Left lobe of liver (tissue), 2 donors: ENCODE results near the gene GSS. TPM values are rescaled to one million over a fixed set of nuclear protein-coding genes. Genes with fewer than 3 reads are reported as not detected.

Experiments used
- ATAC-seq: fragments of 200-7000 bp; cut with Tn5 transposase; one replicate; pipeline ENCODE4 v1.9.1; 2020; ENCODE audit warnings: mild to moderate bottlenecking, moderate library complexity
- DNase-seq: peaks from one replicate; pipeline ENCODE4 v3.0.0-alpha.2; 2020; ENCODE audit warnings: low spot score
- total RNA-seq: library from RNA; stranded (reverse); gene quantifications from one replicate; pipeline ENCODE4 v1.2.1, GENCODE V29; 2021
- donor health status: DM: no; HTN: no; CAD: no; lungs with moderate emphysema.
- donor health status: DM: no; HTN: yes; CAD: no.

Gene GSS
- total RNA-seq, 1 donor from 2014 or later, result 29.2 TPM

DNA sequence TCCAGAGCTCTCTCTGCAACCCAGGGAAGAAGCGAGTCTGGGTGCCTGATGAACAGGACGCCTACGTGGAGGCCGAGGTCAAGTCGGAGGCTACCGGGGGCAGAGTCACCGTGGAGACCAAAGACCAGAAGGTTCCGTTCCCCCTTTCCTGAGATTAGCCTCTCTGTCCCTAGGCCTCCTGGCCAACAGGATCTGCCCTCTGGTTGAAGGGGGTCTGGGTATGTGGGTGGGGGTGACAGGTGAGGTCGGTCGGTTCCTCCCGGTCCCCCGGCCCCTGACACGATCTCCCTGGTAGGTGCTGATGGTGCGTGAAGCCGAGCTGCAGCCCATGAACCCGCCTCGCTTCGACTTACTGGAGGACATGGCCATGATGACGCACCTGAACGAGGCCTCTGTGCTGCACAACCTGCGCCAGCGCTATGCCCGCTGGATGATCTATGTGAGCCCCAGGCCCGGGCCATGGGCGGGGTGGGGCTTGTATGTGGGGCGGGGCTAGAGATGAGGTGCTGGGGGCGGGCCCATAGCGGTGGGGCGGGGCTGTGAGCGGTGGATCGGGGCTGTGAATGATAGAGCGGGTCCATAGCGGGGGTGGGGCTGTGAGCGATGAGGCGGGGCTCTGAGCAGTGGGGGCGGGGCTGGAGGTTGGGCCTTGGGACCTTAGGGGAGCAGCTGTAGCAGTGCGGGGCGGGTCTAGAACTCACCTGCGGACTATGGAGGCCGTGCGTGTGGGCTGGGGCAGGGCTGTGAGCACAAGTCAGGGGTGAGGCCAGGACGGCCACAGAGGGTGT is 24.0 kb upstream of the GSS start:
- no peak for DNase-seq
- no peak for ATAC-seq

DNA sequence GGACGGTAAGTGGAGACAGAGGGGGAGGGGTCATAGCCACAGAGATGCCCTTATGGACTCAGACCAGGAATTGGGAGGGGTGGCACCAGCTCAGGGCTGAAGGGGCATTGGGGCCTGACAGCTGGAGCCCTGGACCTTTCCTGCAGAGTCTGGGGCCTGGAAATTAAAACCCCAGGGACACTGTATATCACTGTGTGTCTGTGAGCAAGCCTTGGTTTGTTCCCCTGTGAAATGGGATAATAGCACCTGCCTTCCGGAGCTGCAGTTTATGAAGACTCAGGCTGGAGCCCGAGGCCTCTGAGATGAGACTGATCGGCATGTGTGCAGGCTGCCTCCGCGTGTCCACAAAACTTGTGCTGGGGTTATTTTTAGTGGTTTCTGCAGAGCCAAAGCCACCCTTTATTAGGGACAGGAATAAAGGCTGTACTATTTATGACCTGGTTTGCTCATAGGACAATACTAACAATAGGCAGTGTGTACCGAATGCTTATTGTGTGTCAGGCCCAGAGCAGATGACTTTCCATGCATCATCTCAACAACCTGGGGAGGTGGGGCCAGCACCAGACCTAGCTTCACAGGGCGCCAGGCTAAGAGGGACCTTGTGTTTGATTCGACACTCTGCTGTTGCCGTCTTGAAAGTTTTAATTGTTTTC is 22.6 kb upstream of the GSS start:
- DNase-seq (no peak), ATAC-seq (no peak)

DNA sequence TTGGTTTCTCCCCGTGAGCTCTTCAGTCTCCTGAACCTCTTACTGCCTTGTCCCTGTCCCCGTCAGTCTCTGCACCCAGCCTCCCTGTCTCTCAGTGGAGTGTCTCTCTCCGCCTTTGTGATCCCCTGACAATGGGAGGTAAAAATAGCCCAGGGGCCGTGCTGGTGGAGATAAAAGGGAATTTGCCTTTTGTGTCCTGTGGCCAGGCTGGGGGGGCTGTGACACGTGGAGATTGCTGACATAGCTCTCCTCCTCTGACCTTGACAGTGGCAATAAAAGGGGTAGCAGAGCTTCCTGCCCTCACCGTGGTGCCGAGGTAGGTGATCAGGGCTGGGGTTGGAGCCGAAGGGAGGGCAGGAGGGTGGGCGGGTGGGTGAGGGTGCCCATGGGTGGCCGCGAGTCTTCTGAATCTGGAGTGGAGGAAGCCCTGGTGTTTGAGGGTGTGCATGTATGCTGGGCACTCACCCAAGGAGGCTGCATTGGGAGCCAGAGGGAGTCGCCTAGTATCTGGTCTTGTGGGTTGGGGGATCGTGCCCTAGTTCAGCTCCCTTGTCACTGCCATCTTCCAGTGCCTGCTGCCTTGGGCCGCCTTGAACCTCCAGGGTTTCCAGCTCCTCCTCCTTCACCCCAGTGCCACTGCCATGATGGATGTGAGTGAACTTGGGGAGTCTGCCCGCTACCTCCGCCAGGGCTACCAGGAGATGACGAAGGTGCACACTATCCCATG is 21.9 kb upstream of the GSS start:
- no peak for DNase-seq
- ATAC-seq, result no peak

DNA sequence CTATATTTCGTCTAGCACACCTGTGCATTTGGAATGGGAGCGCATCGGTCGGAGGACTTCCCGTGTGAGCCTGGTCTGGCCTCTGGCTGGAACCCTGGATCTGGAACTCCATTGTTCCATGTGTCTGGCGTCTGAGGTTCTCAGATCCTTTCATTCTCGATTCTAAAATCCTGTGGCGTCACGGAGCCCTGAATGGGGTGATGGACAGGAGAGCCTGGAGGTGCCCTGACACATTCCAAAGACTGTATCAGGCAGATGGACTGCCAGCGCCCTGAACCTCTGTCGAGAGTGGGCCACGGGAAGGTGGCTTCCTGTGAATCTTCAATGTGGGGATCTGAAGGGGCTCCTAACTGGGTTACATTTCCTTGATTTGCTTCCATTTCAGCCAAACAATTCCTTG is 20.7 kb upstream of the GSS start:
- DNase-seq, result no peak
- ATAC-seq, result no peak

DNA sequence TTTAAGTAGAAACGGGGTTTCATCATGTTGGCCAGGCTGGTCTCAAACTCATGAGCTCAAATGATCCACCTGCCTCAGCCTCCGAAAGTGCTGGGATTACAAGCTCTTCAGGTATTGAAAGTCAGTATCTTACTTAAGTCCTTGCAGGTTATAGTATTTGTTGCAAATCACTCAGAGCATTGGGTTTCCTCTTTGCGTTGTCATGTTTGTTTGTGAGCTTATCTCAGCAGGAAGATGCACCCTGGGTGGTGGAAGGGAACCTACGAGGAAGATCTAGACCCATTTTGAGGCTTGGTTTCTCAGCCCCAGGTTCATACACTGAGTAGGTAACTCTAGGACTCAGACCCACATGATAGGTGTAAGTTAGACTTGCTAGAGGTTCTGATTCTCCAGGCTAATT is 18.6 kb upstream of the GSS start:
- ATAC-seq (no peak), DNase-seq (no peak)

DNA sequence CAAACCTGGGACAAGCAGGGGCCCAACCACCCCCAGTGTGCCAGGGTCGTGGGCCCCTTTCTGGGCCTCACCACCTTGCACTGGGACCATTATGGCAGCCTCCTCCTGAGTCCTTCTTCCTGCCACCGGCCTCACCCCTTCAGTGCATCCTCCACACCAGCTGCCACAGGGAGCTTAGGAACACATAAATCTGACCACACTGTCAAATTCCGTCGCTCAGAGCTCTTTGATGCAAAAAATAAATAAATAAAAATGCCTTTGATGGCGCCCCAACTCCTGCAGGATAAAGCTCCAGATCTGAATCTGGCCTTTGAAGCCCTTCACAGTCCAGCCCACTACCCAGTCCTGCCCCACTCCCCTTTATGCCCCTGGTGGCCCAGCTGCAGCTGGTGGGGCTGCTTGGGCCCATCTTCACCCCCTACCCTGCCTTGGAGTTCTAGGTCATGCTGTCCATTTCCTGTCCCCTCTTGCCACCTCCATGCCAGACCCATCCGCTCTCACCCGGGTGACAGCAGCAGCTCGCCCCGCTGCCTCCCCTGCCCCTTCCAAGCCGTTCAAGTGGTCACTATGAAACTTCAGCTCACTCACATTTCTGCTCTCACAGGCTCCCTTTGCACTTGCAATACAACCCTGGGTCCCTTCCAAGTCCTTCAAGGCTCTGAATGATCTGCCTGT is 16.1 kb upstream of the GSS start:
- ATAC-seq, result no peak
- DNase-seq, result no peak

DNA sequence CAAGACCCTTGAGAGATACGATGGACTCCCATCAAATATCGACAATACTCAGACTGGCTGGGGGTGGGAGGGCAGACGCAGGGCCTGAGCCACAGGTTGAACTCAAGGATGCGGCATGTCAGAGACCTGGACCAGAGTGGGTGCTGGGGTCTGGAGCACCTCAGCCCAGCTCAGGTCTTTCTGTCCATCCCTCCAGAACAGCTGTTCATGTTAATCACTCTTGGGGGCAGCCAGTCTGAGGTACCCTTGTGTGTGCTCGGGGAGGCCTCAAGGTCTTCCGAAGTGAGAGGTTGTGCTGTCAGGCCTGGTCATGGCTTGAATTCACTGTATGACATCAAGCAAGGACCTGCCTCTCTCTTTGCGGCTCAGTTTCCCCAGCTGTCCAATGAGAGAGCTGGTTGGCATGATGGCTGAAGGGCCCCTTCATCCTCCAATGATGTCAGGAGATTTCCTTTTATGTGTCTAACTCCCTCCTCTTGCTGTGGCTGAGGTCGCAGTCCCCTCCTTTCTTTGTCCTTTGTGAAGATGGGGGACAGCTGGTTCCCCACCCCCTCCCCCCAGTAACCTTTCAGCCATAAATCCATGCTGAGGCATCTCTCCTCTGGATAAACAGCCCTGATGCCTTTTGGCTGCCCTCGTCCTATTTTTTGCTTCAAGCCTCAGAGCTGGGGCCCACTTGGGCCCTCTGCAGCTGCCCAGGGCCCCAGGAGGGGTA is 15.4 kb upstream of the GSS start:
- DNase-seq, result no peak
- ATAC-seq, result no peak

DNA sequence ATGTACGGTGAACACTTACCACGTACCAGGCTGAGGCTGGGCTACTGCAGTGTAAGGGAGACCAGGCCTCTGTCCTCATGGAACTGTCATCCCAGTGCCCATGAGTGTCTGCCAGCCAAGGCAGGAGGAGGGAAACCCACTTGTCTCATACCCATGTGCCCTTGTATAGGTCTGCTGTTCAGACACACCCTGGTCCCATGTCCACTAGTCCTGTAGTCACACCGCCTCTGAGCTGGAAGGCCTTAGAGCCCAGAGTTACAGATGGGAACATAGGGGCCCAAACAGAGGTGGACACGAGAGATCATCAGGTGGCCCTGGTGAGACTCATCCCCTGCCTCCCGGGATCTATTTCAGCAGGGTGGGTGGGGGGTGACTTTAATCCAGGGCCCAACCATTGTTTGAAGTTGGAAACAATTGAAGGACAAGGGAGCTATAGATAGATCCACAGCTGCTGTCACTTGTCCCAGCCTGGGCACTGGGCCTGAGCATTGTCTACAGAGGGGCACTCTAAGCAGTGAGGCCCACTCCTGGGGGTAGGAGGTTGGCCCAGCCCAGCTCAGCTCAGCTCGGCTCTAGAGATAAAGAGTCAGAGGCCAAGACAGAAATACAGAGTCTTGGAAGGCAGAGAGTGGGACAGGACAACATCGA is 14.7 kb upstream of the GSS start:
- ATAC-seq (no peak), DNase-seq (no peak)

DNA sequence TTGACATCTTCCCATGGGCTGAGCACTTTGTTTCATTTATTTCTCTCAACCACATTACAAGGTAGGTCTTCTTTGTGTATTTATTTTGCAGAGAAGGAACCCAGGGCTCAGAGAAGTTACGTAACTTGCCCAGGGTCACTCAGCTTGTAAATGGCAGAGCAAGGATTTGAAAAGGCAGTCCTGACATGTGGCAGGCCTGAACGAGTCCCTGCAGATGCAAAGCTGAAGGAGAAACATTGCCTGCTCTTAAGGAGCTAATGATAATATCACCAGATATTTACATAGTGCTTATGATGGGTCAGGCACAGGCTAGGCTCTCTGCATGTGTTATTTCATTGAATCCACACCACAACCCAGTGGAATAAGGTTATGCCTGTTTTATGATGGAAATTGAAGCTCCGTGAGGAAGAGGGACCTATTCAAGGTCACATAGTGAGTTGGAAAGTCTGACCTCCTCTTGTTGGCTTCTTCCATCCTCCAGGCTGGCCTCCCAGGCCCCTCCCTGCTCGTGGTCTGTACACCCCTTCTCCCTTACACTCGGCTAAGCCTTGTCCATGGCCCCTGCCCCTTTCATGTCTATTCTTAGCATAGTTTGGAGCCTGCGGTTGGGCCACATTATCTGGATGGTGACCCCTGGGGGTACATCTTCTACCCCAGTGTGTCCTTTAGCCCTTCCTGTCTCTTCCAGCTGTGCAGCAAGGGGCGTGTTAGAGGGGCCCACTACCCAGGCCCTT is 12.6 kb upstream of the GSS start:
- ATAC-seq (no peak), DNase-seq (no peak)

DNA sequence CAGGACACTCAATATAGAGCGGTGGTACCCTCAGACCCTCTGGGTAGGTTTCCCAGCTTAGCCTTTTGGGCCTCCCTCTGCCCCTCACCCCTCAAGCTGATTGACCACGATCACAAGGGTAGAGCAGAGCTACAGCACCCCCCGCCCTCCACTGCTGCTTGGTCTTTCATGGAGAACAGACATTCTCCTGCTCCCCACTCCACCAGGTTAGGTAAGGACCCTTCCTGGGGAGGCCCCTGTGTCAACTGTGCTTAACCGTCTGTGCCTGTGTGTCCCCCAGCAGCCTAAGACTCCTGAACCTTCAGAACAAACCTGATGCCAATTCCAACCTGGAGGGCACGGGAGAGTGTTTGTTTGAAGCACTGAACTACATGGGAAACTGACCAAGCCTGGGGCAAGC is 11.8 kb upstream of the GSS start:
- DNase-seq (no peak), ATAC-seq (no peak)

DNA sequence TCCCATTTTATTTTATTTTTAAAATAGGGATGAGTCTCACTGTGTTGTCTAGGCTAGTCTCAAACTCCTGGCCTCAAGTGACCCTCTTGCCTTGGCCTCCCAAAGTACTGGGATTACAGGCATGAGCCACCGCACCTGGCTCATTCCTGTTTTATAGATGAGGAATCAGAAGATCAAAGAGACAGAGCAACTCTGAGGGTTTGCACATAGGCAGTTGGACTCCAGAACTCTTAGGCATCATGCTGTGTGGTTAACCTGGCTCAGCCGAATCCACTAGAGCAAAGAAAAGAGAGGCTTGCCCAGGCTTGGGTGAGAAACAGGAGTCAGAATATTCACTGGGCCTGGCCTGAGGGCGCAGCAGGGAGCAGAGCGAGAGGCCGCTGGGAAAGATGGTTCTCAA is 9.4 kb upstream of the GSS start:
- ATAC-seq (no peak), DNase-seq (no peak)

DNA sequence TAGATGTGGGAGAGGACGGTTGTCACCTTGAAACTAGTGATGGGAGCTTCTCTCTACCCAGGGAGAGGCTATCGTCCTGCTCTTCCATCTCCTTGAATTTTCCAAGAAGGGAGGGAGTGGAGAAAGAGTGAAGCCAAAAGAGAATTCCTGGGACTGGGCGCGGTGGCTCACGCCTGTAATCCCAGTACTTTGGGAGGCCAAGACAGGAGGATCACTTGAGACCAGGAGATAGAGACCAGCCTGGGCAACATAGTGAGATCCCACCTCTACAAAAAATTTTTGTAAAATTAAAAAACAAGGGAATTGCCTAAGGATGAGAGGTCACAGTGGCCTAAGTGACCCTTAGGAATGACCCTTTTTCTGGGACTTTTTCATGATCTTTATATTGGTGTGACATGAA is 8.9 kb upstream of the GSS start:
- DNase-seq, result no peak
- no peak for ATAC-seq

DNA sequence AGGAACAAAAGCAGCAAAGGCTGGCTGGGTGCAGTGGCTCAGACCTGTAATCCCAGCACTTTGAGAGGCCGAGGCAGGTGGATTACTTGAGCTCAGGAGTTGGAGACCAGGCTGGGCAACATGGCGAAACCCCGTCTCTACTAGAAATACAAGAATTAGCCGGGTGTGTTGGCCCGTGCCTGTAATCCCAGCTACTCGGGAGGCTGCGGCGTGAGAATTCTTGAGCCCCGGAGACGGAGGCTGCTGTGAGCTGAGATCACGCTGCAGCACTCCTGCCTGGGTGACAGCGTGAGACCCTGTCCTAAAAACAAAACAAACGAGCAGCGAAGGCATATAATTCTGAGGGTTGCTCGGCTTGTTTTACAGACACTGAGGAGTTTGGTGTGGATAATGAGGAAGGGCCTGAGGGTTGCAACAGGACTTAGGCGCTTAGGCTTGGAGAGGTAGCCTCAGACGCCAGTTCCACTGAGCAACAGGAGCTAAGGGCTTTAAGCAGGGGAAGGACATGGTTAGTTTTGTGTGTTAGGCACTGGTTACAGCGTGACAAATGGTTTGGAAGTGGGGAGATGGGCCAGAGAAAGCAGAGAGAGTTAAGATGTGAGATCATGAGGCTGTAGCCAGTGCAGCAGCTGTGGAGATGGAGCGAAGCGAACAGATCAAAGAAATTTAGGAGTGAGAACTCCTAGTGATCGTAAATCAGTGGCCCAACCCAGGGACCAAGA is 1.3 kb upstream of the GSS start:
- DNase-seq (no peak), ATAC-seq (no peak)

DNA sequence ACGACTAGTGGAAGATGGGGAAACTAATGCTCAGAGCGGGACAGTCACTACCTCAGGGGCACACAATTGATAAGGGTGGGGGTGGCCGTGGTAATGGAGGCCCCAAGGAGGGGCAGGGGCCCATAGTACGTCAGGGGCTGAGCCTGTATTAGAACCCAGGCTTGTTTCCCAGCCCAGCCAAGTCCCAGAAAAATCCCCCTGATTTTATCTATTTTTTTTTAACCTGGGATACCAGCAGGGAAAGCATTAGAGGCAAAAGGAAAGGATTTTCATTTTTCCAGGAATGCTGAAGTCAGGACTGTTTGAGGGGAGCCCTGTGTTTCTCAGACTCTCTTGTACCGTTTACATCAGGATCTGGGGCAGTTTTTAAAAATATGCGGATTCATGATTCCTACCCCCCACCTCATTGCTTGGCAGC is 444 bp upstream of the GSS start:
- no peak for DNase-seq
- no peak for ATAC-seq

DNA sequence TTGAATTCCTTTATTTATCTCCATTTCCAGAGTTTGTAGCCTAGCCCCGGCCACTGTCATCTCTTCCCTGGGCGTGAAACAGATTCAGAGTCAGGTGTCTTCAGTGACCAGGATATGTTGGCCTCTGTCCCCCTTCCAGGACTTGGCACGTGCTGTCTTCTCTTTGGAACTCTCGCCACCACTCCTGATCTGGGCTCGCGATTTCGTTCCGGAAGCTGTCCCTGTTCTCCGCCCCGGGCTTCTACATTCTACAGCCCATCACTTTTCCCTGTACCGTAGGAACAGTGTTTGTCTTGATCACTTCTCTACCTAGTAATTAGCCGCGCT is 739 bp downstream of the GSS start:
- ATAC-seq (peak; percentile 37), DNase-seq (peak; percentile 66)

DNA sequence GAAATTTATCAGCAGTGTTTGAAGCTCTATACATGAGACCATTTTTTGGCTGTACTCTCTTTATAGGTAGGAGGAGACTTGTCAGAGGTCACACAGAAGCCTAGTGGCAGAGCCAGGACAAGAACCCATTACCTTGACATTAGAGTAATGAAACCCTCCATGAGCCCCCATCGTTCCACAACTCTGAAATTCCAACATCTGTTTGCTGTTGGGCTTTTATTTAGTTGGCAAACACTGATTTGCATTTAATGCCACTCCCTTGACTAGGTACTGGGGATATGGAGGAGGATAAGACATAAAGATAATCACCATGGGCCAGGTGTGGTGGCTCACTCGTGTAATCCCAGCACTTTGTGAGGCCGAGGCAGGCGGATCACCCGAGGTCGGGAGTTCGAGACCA is 1.6 kb downstream of the GSS start:
- ATAC-seq, result no peak
- DNase-seq, result no peak

DNA sequence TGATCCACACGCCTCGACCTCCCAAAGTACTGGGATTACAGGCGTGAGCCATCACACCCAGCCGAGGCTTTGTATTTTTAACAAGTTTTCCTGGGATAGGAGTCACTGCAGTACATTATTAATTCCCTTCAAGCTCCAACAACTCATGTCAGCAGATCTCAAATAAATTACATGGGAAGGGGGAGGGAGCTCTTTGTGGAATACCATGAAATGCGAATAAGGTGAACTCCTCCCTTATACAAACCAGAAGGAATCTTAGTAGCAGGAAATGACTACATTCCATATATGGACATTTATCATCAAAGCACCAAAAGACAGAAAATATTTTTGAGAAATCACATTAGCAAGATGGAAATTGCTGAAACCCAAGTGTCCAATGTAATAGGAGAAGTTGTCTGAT is 2.9 kb downstream of the GSS start:
- DNase-seq, result no peak
- no peak for ATAC-seq

DNA sequence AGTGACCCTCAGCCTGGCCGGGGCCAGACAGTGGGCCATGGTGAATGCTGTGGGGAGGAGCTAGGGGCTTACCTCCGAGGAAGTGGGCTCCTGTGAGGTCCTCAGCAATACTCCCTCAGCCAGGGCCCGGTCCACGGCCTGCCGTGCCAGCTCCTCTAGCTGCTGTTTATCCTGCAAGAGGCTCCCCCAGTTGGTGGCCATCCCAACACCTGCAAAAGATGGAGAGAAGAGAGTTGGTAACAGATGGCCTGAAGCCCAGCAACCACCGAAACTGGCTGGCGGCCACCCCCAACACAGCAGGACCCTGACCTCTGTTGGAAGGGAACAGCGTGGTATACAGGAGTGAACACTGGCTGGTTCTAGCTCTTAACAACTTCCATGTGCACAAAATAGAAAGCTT is 4.0 kb downstream of the GSS start:
- ATAC-seq (peak; percentile 25), DNase-seq (peak; percentile 71)

DNA sequence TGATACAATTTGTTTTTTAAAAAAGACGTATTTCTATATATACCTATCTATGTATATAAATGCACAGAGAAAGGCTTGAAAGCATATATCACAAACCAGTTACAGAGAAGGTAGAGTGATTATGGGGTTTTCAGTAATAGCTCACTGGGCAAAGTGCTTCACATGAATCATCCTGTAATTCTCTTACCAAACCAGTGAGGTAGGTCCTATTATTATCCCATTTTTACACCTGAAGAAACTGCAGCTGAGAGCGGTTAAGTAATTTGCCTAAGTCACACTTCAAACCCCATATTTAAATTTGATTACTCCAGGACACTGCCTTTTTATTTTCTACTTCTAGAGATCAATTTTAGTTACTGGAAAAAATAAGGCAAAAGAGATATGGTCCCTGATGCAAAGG is 4.4 kb downstream of the GSS start:
- ATAC-seq (no peak), DNase-seq (no peak)
